ENCODE results near the gene AKNA.

The AKNA gene

DNA sequence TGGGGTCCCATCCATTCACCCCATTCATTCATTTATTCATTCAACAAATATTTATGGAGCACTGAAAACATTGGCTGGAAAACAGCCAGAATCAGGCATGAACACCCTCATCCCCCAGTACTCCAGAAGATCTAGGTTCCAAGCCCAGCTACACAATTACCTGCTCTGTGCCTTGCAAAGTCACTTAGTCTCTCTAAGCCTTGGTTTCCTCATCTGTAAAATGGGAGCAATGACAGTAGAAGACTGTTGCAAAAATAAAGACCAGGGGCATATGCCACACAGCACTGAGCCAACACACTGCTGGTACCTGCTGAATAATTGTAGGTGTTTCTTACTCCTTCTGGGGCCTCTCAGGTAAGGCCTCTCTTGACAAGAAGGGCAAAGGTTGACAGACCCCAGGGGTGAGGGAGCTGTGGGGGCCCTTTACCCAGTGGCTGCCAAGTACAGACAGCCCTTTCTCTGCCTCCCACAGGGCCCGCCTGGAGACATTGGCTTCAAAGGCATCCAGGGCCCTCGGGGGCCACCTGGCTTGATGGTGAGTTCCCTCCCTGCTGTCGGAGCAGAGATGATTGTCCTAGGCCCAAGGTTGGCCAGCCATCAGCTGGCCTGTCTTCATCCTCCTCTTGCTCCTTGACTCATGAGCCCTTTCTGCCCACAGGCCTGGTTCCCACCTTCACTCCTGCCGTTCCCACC is 87.5 kb downstream of the AKNA start:
- DNase-seq, result no peak

DNA sequence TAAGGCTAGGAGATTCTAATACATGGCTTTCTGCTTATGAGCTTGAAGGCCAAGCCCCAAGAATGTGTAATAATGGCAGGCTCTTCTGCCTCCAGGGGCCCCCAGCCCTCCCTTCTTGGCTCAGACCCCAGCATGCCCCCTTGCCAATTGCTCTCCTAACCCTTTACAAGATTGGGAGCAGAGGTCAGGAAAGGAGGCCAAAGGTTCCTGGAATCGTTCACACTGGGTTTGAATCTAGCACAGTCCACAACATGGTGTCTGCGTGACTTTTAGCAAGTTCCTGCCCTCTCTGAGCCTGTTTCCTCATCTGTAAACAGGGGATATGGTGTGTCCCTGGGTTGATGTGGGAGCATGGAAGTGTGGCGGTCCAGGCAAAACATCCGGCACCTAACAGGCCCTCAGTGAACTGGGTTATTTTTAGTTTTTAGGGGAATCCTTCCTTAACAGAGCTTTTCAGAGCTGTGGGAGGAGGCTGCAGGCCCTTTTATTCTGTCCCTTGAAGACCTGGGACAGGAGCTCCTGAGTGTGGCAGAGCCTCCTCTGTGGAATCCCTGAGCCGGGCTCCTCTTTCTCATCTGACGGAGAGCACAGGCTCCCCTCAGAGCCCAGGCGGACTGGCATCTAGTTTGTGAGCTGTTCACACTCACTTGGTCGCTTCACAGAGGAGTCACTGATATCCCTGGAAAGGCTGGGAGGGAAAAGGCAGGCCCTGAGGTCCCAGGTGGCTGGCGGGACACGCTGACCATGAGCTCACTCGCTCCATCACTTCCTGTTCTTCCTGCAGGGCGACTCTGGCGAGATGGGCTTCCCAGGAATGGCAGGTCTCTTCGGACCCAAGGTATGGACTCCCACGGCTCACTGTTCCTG is 88.3 kb downstream of the AKNA start:
- no peak for DNase-seq

GRCh38 chr9:114296338-114296737 is 91.4 kb downstream of the AKNA start:
- no peak for DNase-seq

DNA sequence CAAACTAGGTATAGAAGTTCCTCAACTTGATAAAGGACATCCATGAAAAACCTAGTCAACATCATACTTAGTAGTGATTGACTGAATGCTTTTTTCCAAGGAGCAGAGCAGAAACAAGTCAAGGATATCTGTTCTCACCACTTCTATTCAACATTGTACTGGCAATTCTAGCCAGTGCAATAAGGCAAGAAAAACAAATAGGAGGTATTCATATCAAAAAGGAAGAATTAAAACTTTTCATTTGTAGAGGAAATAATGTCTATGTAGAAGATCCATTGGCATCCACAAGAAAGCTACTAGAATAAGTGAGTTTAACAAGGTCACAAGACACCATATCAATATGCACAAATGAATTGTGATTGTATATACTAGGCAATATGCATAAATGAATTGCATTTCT is 93.1 kb downstream of the AKNA start:
- no peak for DNase-seq

DNA sequence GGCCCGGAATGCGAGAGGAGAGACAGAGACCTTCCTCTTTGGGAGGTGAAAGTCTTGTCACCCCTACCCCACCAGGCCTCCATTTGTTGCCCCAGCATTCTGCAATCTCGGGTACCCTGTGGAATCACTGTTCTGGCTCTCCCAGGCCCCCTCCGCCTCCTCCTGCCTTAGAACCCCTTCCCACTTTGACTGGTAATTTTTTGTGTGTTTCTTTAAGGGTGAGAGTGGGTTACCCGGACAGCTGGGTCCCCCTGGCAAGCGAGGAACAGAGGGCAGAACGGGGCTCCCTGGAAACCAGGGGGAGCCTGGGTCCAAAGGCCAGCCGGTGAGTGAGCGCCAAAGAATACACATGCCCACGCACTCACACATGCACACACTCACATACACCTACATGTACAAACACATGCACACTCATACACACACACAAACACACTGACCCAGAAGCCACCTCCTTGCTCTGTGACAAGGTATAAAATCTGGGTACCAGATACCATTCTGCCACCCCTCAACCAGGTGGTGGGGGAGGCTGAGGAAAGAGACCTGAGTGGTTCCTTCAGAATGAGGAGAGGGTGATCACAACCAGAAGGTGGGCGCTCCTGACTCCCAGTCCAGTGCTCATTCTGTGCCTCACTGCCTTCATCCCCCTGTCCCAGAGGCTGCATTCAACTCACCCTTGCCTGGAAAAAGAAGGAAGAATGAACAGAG is 95.7 kb downstream of the AKNA start:
- DNase-seq, result no peak

DNA sequence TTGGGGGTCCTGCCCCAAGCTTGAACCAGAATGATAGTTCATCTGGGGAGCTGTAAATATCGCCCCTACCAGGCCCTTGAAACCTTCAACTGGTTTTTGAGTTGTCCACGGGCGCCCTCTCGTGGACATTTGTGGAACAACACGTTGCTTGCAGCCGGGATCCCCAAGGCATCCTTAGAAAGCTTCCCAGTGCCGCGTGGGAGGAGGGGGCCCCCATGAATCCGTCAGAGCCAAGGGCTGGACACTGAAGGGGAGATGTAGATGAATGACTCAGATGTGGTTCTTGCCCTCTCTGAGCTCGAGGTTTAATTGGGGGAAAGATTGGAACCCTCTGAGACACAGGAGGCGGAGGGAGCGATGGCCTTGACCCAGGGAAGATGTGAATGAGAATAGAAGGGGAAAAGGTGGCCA is 96.7 kb downstream of the AKNA start:
- peak; percentile 15 for DNase-seq

DNA sequence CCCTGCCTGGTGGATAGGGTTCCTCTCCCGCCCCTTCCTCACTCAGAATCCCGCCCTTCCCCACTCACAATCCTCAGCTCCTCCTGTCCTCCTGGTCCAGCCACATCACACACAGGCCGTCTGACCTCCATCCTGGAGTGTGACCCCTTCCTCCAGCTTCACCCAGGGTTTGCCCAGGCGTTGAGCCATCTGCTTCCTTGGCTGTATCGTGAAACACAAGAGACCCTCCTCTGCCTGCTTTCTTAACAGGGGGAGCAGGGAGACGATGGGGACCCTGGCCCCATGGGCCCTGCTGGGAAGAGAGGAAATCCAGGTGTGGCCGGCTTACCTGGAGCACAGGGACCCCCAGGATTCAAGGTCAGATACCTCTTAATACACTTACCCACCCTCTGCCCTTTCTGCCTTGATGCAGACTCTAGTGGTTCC is 97.2 kb downstream of the AKNA start:
- DNase-seq, result no peak

GRCh38 chr9:114289571-114290481 is 98.0 kb downstream of the AKNA start:
- no peak for DNase-seq

- no peak for DNase-seq
Observed at GRCh38 chr9:114289106-114289505, 98.7 kb downstream of the AKNA start.

GRCh38 chr9:114288193-114289091 is 99.3 kb downstream of the AKNA start:
- DNase-seq, result no peak

DNA sequence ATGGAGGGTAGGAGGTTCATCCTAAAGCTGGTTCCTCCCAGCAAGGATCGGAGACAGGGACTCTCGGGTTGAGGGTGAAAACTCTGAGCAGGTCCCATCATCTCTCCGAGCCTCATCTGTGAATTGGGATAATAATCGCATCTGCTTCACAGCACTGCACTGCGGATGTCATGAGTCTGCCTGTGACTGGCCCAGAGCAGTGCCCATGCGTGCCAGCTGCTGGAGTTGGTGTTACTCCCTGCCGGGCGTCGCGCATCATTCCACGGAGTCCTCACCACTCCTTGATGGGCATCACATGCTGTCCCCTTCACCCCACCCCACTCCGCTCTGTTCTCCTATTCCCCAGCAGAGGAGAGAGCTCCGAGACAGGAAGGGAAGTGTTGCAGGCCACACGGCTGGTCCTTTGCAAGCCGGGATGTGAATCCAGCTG is 100.0 kb downstream of the AKNA start:
- DNase-seq, result no peak

DNA sequence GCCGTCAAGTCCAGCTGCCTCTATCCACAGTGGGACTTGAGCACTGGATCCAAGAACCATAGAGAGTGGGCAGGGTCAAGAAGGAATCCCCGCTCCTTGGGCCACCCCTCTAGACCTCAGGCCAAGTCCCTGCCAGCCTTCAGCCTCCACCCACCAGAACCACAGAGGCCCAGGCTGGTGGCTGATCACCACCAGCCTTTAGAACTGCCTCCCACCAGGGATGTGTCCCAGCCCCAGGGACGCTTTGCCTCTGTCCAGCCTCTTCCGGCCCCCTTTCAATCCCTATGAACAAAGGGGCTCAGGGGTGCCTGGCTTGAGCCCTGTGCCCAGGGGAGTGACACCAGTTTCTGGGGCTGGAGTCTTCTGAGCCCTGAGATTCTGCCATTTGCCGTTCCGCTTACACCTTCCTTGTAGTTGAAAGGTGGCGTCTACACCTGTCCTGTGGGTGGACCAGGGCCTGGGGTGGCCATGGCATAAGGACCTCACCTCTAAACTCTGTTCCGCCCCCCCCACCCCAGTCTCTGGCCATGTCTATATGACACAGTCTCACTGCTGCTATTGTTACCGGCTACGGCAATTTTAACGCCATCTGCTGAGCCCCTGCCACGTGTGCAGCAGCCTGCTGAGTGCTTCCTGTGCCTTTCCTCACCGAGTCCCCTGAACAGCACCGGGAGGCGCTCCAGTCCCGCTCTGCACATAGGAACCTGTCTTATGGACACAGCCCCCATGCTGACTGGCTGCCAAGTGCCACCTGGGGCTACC is 100.6 kb downstream of the AKNA start:
- no peak for DNase-seq

DNA sequence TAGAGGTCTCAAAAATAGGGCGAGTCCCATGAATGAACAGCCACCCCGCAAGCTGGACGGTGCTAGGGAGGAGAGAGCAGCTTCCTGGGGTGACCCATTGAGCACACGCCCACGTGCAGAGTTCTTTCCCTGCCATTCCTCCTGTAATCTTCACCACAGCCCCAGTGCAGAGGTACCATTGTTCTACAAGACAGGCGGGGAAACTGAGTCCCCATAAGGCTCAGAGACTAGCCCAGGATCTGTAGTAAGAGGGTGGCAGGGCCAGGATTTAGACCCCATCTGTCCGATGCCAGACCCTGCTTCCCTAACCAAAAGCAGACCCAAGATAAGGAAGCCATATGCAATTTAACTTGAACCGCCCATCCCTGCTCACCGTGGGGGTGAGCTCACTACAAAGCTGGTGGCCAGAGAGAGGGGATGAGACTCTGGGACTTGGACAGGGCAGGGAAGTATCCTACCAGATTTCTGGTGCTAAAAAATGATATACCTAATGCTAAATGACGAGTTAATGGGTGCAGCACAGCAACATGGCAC is 101.6 kb downstream of the AKNA start:
- DNase-seq, result no peak

GRCh38 chr9:114285166-114285867 is 102.5 kb downstream of the AKNA start:
- DNase-seq, result no peak

DNA sequence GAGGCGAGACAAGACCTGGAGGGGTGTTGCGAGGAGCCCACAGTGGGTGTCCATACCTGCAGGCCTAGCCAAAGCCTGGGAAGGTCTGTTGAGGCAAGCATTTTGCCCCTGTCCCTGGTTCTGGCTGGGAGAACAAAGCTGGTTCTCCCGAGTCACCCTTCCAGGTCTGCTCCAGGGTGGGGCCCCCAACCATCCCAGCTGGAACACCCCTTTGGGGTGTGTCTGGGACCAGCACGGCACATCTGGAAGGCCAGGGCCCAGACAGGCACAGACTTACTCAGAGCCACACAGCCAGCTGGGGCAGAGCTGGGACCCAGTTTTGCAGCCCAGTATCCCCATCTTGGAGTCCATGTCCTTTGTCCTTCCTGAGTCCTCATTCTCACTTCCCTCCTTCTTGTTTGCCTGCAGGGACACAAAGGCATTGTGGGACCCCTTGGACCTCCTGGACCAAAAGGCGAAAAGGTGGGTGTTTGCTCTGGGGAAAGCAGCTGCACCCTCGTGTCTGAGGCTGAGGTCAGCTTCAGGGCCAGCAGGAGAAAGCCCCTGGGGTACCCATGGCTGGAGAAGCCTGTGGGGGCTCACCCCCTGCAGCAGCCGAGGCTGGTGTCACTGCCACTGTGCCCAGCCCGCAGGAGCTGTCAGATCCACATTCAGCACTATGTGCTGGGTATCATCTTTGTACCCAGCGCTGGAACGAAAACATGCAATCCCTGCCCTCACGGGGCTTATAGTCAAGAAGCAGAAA is 103.3 kb downstream of the AKNA start:
- DNase-seq, result no peak
